Activated CD8-positive, alpha-beta memory T cell treated with anti-CD3 and anti-CD28 coated beads for 48 hours (primary cell): Measurements from ENCODE around the gene P4HA3.

Experiments
- DNase-seq, 3 experiments: peaks; one replicate each; pipeline ENCODE4 v3.0.0-alpha.2; 2020; ENCODE audit warnings: low read depth in 2 of 3, low spot score in 2 of 3

P4HA3 gene

DNA sequence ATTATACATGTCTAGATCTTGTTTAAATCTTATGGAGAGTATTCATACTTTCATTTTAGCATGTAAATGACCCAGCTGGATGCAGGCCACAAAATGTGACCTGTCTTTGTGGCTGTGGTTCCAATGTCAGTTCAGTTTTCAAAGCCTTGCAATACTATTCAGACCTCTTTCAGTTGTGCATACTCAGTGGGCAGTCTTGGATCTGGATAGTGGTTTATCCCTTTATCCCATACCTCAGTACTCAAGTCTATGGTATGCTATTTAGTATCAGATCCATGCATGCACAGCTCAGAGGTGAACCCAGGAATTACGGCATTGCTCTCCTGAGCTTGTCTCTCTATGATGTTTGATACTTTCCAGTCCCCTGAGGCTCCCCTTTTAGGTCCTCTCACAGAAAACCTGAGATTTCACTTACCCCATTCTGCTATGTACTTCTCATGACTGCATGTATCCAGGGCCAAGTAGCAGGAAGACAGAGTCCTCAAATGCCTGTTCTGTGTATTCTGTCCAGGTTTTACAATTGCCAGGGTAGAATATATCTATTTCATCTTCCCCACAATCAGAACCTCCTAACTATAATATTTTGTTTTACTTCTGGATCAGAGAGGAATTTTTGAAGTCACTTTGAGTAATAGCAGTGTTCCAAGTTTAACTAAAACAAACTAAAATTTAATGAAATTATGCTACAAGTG is 6.9 kb upstream of the P4HA3 start:
- no peak for DNase-seq

DNA sequence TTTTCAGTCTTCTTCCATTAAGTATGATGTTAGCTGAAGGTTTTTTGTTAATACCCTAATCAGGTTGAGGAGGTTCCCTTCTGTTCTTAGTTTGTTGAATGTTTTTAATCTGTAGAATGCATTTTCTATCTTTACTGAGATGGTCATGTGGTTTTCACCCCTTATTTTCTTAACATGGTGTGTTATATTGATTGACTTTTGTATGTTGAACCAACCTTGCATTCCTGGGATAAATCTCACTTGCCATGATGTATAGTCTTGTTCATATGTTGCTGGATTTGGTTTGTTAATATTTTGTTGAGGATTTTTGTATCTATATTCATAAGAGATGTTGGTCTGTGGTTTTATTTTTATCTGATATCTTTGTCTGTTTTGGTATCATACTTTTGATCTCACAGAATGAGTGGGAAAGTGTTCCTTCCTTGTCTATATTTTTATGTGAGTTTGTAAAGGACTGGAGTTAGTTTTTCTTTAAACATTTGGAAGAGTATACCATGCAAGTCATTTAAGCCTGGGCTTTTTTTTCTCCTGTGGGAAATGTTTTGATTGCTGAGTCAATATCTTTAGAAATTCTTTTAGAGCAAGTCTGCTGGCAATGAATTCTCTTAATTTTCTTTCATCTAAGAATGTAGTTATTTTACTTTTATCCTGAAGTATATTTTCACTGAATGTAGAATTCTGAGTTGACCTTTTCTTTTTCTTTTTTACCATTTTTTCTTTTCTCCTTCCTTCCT is 5.5 kb upstream of the P4HA3 start:
- DNase-seq: no peak

DNA sequence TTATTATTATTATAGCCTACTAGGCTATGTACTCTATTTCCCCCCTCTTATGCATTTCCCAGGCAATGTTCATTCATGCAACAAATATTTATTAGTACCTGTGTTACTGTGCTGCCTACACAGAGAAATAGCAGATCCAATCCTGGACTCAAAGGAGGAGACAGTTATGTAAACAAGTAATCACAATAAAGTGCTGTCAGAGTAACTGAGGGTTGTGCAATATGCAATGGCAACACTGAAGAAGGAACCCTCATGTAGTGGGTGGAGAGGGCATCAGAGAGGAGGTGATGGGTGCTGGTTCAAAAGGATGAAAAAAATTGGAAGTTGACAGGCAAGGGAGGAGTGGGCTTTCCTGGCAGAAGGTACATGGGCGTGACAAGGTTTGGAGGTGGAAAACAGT is 886 bp upstream of the P4HA3 start:
- DNase-seq: no peak

DNA sequence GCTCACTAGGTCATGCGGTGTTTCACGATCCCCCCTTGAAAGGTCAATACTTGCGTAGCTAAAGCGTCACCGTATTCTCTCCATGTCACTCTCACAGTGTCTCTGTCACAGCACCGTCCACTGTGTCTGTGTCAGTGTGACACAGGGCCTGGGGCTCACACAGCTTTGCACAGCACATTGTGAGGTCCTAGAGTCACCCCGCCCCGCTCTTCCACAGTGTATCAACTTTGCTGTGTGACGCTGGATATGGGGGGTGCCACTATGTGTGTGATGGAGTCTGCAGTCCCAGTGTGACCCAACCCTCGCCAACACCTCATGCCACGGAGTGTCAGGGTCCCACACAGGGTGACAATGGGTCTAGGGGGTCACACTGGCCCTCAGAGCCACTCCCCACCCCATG is 583 bp downstream of the P4HA3 start:
- no peak for DNase-seq

DNA sequence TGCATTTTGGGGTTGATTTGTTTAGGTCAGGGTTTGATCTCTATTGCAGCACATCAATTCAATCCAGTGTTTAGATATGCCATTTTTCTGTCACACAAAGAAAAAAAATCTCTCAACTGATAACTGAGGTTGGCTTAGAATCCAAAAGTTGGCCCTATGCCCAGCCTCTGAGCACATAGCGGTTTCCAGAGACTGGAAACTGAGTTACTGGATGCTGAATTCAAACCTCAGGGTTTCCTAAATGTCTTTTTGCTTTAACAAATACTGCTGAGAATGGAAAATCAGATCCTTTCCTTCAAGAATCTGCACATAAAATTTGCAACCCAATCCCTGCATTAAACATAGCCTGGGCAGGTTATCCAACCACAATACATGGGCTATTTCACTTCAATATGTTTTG is 4.0 kb downstream of the P4HA3 start:
- no peak for DNase-seq

DNA sequence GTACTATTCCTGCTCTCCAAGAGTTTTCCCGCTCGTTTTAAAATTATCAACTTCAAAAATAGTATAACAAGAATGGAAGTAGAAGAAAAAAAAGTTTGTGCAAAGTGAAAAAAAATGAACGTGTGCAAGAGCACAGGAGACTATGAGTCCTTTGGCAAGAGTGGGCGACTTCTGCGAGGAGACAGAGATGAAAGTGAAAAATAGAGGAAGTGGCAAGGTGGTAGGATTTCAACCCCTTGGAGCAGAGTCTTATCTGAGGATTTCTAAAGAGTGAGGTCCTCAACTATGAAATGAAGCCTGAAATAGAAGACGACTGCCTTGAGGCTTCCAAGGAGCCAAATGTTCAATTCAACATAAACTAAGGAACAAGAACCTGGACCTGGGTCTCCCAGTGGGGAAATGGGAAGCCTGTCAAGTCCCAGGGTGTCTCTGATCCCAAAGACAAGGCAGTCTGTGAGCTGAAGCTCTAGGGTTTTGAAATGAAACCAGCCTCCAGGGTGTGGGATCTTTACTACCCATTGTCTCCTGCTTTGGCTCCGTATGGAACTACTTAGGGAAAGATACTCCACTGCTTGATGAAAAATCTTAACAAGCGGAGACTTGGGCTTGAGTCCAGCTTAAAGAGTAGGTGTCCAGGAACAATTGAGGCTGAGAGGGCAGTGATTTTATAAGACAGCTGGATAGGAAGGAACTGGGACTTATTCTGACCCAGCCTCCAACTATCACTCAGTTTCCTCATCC is 4.8 kb downstream of the P4HA3 start:
- no peak for DNase-seq

DNA sequence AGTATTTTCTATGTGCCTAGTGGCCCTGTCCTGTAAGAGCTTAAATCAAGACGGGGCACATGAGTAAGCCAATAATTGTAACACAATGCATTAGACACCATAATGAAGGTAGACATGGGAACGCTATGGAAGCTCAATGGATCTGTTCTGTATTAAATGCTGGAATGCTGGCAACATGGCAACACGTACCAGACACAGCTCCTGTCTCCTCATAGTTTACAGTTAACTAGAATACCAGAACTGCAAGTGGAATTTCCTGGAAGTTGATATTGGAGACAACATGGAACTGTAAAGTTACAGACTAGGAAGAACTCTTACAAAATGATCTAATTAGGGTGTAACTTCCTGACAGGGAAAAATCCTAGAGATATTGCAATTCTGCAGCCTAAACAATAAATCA is 12.4 kb downstream of the P4HA3 start:
- DNase-seq: no peak

DNA sequence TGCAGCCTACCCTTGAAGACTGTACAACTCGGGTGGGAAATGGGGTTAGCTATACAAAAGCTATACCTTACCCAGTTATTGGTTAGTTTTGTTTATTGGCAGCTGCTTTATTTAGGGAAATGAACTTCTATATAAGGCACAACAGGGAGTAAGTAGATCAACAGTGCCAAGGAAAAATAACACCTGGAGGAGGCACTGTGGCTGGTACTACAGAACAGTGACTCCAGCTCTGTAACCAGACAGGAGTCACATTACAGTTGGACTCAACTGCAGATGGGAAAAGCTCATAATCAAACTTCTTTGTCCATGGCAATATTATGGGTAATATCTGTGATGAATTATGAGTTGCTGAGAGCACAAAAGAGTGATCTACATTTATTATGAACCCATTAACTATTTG is 14.0 kb downstream of the P4HA3 start:
- DNase-seq: no peak

DNA sequence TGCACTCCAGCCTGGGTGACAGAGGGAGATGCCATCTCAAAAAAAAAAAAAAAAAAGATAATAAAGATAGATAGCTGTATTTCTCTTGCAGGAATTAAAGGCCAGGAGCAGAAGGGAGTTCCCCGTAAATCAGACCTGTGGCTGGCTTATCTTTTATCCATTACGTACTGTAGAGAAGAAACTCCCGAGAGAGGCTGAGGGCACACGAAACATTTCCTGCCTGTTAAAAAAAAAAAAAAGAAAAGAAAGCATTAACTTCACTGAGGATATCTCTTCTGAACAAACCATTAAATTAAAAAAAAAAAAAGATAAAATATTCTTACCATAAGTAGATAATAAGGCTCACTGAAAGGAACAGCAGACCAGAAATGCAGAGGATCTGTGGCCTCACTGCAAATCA is 22.5 kb downstream of the P4HA3 start:
- no peak for DNase-seq

DNA sequence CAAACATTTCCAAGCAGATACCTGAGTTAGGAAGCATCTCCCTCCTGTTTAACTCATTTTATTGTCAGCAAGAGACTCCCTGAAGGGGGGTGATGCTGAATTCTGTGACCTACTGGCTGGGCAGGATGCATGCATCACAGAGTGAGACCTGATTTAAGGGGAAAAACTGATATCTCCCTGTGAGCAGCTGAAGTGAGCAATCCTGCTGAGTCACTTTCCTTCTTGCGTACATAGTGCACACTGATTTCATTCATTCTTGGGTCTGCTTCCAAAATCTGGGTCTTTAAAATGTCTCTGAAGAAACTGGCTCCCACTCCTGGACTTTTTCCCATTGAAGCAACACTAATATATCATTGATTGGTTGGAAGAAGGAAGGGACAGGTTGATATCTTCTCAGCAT is 23.3 kb downstream of the P4HA3 start:
- no peak for DNase-seq

DNA sequence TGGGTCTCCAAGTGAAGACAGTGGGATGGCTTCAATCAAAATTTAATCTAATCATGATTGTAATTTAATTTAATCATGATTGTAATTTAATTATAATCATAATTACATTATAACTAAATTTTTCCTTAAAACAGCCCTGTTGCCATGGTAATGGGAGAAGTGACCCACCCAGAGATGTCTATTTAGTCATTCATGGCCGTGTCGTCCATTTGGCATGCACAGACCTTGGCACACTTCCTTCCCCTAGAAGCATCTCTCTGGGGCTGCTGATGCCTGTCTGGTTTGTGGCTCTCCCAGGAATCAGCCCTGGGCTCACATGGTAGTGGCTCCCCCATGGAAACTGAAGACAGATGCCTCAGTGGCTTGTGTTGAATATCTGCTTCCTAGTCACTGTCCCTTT is 27.0 kb downstream of the P4HA3 start:
- DNase-seq: no peak

DNA sequence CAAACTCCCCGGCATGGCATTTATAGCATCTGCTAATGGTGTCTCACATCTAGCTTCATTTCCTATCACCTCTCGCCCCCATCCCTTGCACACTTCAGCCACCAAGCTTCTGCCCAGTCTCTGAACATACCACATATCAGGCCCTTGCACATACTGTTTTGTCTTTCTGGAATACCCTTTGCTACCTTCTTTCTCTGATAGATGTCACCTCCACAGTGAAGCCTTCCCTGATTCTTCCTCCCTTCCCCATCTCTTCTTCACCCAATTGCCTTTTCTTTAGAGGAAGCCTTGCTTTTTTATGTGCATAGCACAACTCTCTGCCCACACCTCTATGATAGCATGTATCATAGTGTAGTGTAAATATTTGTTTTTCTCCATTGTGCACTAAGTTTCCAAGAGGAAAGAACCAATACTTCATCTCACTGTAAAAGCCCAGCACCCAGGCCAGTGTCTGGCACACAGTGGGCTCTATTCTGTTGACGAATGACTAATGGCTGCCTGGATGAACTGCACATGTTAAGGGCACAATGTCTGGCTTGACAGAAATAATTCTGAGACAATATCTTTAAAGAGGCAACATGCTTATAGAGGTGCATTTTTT is 27.8 kb downstream of the P4HA3 start:
- no peak for DNase-seq

DNA sequence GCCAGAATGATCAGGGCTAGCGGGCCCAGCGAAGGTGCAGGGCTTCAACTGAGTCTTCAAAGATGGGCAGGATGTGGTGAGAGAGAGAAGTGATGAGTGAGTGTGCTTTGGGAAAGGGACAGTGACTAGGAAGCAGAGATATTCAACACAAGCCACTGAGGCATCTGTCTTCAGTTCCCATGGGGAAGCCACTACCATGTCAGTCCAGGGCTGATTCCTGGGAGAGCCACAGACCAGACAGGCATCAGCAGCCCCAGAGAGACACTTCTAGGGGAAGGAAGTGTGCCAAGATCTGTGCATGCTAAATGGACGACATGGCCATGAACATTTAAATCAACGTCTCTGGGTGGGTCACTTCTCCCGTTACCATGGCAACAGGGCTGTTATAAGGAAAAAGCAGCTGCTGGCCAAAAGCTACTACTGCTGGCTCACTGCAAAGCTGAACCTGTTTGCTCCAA is 28.5 kb downstream of the P4HA3 start:
- DNase-seq: no peak

DNA sequence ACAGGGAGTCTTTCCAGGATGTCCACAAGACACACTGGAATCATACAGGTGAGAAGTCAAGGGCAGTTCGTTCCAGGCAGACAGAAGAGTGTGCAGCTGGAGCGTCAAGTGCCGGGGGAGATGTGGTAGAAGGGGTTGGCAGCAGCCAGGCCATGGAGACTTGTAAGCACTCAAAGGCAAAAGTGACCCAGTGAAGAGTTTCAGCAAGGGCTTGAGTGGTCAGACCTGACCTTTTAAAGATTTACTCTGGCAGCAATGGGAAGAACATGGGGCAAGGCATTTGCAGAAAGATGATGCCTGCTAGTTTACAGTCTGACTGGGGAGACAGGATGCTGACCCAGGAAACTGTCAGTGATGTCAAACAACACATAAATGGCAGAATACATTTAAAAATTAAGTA is 29.0 kb downstream of the P4HA3 start:
- no peak for DNase-seq

DNA sequence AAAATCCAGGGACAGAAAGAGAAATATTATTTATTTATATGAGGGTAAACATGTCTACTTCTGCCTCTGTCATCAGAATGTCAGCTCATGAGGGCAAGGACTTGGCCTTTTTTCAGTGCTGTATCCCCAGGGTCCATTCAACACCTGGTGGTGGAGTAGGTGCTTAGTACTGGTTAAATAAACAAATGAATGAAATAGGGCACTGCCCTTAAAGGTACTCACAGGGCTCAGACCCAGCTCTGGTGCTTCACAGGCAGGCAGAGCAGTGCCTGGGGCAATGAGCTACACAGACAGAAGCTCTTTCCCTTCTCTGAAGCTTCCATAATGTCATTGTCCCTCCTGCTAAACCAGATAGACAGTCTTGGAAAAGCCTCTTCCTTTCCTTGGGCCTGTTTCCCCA is 30.9 kb downstream of the P4HA3 start:
- DNase-seq: no peak

DNA sequence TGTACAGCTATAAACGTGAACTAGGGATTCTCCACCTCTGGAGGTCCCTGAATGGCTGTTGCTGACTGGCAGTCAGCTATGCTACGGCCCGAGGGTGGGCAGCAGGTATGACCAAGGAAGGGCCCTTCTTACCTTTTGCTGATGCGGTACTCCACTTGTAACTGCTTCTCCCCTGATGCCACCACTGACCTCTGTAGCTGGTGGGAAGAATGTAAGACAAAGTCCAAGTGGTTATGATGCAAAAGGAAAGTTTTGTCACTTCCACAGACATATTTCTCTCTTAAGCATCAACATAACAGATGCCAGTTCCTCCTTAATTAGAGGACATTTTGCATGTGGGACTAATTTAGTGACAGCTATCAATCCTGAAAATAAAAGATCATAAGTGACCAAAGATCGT is 32.2 kb downstream of the P4HA3 start:
- no peak for DNase-seq

DNA sequence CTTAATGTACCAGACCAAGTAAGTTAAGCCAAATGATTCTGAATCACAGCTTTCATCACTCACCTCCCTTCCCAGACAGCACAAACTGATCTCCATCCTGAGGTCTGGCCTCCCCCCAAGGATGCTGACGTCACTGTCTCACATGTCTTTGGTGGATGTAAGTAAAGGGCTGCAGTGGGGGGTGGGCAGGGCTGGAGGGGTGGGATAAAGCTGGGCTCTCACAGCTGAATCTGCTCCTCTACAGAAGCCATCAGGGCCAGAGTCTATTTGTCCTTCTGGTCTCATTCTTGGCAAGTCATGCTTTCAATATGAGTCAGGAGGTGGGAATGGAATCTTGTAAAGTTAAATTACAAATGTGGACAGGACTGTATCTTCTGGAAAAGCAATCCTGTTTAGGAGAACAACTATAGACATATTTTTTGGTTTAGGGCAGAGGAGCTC is 32.7 kb downstream of the P4HA3 start:
- no peak for DNase-seq

DNA sequence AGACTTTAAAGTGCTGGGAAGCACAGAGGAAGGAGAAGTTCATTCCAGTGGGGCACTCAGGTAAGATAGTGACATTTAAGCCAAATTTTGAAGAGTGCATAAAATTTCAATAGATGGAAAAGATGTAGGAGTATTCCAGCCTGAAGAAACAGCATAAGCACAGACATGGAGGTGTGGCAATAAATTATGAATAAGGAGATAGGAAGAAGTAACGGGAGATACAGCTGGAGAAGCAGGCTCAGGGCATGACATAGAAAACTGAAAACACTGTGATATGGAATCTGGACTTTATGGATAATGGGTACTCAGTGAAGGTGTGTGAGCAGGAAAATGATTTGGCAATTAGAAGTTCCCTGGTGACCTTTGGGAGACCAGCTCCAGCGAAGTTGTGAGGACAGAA is 33.3 kb downstream of the P4HA3 start:
- DNase-seq: no peak

DNA sequence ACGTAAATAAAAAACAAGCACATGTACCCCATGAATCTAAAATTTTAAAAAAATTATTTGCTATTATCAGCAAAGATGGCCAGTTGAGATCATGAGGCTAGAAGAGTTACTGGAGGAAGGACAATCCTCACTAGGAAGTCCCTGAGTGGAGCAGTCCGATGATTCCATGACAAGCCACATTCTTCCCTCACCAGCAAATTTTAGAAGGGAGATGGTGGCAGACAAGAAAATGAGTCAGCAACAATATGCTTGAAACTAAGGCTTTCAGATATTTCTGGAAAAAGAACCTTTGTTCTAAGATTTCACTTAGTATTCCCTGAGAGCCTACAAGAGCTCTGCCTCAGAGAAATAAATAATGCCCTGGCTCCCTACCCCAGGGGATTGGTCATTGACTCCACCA is 34.9 kb downstream of the P4HA3 start:
- DNase-seq: no peak

DNA sequence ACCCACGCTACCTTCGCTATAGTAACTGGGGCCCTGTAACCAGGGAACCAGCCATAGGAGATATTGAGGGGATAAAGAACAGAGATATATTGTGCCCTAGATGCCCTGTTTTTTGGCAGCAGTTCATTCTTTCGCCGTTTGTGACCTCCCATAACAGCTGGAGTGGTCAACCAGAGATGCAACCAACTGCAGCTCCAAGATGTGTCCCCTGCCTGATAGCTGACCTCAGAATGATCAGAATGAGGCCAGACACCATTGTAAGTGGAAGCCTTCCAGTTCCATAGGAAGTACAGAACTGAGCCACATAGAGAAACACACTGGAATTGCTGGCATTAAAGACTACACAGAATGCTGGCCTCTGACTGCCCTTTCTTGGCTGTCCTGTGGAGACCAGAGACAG is 39.2 kb downstream of the P4HA3 start:
- DNase-seq: no peak

DNA sequence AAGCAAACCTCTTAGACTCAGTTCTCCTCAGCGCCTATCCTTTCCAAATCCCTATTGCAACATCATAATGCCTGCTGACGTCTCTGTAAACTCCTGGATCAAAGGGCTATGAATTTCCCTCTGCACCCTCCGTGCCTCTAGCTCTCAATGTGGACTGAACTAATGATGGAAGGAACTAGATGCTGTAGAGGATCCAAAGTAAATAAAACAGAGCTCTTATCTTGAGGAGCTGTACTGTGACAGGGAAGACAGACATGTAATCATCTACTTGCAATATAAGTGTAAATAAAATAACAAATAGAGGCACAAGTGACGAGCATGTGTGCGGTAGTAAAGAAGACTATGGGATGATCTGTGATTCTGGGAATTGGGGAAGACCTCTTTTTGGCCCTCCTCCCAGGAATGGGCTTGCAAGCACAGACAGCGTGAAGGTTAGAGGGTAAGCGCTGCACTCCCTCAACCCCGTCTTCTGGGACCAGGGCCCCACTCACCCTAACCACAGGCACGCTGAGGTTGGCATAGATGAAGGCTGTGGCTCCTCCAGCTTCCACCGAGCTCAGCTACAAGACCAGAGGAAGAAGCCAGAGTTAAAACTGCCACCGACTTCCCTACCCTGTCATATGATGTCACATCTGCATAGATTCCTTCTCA is 42.2 kb downstream of the P4HA3 start:
- no peak for DNase-seq
